C4-2B (cell line): ENCODE measurements around the gene PROCR.

ENCODE experiments used
- ZFX ChIP-seq: fragments of 450-650 bp; IDR thresholded peaks from 2 replicates; pipeline ENCODE4 v1.6.1; 2017
- TF ChIP-seq, protein P1 (sequence below): fragments of 450-650 bp; conservative IDR thresholded peaks from 2 replicates; pipeline ENCODE4 v1.5.1; 2017; ENCODE audit warnings: mild to moderate bottlenecking

DNA sequence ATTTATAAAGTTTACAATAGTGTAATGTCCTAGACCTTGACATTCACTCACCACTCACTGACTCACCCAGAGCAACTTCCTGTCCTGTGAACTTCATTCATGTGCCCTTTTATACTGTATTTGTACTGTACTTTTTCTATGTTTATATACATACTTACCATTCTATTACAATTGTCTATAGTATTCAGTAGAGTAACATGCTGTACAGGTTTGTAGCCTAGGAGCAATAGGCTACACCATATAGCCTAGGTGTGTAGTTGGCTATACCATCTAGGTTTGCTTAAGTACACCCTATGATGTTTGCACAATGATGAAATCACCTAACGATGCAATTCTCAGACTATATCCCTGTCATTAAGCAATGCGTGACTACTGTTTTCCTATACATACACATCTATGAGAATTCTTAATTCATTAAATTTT is 42.2 kb upstream of the PROCR start:
- TF ChIP-seq, protein P1, sequence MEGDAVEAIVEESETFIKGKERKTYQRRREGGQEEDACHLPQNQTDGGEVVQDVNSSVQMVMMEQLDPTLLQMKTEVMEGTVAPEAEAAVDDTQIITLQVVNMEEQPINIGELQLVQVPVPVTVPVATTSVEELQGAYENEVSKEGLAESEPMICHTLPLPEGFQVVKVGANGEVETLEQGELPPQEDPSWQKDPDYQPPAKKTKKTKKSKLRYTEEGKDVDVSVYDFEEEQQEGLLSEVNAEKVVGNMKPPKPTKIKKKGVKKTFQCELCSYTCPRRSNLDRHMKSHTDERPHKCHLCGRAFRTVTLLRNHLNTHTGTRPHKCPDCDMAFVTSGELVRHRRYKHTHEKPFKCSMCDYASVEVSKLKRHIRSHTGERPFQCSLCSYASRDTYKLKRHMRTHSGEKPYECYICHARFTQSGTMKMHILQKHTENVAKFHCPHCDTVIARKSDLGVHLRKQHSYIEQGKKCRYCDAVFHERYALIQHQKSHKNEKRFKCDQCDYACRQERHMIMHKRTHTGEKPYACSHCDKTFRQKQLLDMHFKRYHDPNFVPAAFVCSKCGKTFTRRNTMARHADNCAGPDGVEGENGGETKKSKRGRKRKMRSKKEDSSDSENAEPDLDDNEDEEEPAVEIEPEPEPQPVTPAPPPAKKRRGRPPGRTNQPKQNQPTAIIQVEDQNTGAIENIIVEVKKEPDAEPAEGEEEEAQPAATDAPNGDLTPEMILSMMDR: no peak
- no peak for TF ChIP-seq ZFX
